SKM-1 treated with dmso at 0.1 percent for 144 hours (cell line): ENCODE data around the gene SYS1.

Experiments
- DNase-seq: peaks from one replicate; lab custom pipeline; 2025; ENCODE audit not compliant: unreplicated experiment; lab: John Stamatoyannopoulos, UW

The SYS1 gene

DNA sequence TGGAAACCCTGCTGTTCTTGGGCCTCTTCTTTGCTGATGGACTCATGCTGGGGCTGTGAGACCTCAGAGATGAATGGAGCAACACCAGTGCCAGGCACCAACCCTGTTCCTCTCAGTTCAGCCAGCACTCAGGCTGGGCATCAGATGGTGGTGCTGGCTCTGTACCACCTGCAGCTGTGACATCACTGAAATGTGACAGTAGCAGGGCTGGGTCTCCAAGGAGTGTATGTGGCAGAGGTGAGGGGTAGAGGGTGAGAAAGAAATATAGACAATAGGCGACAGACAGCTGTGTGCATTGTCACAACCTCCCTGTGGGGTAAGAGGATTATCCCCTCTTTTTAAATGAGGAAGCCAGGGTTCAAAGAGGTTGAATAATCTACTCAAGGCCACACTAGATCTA, 15.2 kb downstream of the SYS1 start, which contains the start of gene TP53TG5:
Gene TP53TG5, minus strand, starts transcription at position 135 of the 400 bp plus-strand sequence. Its CDS starts 89 bp downstream, at position 46.
- DNase-seq, result no peak

DNA sequence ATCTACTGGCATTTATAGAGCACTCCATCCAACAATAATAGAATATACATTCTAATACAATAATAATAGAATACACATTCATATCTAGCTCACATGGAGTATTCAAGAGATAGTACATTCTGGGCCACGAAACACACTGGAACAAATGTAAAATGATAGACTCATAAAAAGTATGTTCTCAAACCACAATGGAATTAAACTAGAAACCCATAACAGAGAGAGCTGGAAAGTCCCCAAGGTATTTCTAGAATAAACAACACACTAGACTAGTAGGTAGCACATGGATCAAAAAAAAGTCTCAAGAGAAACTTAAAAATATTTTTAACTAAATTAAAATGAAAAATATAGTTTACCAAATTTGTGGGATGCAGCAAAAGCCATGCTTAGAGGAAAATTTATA, 24.3 kb downstream of the SYS1 start:
- DNase-seq, result no peak

DNA sequence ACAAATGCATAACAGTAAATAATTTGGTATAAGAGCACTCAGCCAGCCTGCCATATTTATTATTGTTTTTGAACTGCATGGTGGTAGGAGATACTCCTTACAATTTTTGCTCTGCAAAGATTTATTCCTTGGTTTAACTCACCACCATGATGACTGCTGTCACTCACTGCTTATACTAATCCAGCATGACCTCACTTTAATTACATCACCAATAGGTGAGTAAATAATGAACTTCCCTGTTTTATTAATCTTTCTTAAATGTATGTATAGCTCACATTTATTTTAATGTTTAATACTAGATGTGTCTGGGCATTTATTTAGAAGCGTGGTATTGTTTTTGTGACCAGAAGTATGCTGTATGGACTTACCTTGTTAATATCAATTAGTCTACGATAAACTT, 28.0 kb downstream of the SYS1 start:
- DNase-seq, result no peak

DNA sequence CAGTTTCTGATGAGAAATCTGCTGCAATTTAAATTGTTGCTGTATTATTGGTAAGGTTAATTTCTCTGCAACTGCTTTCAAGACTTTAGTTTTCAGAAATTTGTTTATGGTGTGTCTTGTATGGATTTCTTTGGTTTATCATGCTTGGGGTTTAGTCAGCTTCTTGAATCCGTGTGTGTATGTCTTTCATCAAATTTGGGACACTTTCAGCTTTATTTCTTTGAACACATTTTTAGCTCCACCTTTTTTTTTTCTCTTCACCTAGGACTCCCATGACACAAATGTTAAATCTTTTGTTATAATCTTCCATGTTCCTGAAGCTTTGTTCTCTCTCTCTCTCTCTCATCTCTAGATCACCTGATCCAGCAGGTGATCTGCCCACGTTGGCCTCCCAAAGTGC, 28.6 kb downstream of the SYS1 start:
- DNase-seq, result no peak

DNA sequence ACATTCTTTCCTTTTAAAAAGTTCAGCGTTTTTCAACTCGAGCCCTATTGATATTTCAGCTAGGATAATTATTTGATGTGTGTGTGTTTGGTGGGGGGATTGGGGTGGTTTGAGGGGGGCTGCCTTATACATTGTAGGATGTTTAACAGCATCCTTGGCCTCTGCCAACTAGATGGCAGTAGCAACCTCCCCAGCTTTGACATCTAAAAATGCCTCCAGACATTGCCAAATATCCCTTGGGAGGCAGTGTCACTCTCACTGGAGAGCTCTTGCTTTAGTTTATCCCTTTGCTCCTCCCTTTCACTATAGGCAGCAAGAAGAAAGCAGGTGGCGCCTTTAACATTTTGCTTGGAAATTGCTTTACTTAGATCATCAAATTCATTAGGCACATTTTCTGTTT, 29.8 kb downstream of the SYS1 start:
- DNase-seq, result no peak

DNA sequence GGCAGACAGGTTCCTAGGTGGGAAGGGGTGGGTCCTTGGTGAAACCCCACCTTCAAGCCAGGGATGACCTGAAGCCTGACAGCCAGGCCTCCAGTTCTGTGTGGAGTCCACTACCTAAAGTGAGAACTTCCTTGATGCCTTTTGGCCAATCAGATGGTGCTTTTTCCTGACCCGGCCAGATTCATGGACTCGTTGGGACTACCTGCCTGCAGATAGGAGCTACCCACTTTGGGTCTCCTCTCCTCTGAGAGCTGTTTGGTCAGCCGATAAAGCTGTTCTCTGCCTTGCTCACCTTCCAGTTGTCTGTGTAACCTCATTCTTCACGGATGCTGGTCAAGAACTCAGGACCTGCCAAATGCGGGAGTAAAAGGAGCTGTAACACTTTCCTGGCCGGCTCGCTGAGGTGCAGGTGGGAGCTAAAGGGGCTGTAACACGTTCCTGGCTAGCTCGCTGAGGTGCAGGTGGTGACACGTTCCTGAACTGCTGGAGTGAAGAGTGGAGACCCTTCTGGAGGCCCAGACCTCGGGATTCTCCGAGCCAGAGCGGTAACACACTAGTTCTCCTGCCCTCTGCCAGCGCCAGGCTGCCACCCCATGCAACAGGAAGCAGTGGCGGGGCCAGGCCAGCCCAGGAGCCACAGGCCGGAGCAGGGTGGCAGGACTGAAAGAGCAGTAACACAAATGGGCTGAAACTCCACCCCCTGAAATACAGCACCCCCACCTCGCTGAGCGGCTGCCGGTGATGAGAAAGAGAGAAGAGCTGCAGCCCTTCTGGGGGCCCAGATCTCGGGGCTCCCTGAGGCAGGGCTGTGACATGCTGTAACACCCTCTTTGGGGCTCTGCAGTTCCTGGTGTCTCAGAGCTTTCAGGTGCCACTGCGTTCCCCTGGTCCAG, 31.5 kb downstream of the SYS1 start:
- DNase-seq, result no peak

DNA sequence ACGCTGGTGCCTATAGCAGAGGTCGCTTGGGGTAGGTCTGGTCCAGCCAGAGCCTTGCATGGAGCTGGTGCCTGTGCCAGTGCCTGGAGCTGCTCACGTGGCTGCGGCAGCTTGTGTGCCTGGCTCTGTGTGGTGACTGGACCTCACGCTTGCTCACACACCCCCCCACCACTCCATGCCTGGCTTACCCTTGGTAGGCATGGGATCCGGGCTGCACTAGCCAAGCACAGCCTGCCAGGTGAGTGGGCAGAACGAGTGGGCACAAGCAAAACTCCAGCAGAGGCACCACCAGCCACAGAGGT, 32.1 kb downstream of the SYS1 start:
- DNase-seq, result no peak

DNA sequence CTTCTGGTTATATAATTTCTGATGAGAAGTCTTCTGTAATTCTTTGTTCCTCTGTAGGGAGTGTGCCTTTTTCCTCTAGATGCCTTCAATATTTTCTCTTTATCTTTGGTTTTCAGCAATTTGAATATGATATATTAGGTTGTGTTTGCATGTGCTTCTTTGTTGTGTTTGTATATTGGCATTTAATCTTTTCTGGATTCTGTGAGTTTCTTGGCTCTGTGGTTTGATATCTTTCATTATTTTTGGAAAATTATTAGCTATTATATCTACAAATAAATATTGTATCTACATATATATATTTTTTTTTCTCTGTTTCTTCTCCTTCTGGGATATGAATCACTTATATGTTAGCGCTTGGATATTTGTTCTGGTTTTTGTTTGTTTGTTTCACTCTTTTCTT, 36.1 kb downstream of the SYS1 start:
- DNase-seq, result no peak

DNA sequence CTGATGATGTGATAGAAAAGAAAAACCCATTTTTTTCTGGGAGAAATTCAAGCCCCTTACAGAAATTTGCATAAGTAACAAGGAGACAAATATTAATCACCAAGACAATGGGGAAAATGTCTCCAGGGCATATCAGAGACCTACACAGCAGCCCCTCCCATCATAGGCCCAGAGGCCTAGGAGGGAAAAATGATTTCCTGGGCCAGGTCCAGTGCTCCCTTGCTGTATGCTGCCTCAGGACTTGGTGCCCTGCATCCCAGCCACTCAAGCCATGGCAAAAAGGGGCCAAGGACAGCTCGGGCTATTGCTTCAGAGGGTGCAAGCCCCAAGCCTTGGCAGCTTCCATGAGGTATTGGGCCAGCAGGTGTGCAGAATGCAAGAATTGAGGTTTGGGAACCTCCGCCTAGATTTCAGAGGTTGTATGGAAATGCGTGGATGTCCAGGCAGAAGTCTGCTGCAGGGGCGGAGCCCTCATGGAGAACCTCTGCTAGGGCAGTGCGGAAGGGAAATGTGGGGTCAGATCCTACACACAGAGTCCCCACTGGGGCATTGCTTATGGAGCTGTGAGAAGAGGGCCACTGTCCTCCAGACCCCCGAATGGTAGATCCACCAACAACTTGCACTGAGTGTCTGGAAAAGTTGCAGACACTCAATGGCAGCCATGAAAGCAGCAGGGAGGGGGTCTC, 37.5 kb downstream of the SYS1 start:
- no peak for DNase-seq

DNA sequence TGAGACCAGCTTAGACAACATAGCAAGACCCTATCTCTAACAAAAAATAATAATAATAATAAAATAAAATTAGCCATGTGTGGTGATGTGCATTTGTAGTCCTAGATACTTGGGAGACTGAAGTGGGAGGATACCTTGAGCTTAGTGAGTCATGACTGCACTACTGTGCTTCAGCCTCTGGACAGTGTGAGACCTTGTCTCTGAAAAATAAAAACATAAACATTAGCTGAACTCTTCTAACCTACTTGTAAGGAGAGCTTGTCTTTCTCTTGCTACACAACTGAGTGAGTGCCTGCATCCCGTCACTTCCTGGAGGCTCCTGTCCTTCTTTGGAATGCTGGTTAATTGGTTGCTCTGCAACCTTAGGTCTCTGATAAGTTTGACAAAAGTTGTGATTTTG, 40.0 kb downstream of the SYS1 start:
- no peak for DNase-seq

DNA sequence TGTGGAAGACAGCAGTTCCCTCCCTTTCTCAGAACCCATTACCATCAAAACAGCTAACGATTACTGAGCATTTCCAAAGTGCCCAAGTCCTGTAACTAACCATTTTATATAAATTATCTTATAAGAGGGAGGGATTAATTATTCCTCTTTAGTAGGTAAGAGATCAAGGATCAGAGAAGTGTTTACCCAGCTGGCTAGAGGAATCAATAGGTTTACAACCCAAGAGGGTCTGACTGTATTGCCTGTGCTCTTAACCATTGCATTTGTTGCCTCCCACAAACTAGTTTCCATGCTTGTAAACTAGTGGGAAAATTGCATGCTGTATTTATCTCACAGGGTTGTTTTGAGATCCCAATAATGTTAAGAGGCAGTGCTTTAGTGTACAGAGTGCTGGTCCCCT, 41.5 kb downstream of the SYS1 start:
- no peak for DNase-seq

DNA sequence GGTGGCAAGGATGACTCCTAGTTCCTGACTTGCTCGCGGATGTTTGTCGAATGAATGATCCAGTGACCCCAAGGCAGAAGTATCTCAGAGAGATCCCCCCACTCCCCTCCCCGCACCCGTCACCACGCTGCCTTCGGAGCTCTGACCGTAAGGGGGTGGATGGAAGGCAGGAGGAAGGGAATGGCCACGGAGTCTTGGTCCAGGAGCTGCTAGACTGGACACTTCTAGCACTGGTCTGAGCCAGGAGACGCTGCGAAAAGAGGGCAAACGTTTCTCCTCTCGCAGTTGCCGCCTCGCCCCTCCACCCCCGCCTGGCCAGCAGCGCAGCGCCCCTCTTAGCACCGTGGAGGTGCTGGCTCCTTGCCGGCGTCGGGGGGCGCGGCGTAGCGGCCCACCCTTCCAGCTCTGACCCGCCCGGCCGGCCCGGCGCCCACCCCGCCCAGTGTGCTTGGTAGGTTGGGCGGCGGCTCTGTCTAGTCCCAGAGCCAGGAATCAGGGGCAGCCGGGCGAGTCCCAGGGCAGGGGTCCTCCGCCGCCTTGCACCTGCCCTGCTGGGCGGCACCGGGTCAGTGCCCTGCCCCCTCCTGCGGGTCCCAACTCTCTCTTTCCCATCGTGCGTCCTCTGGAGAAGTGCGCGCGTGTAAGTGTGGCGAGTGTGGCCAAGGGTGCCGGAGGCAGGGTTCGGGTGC, 42.8 kb downstream of the SYS1 start:
- no peak for DNase-seq

DNA sequence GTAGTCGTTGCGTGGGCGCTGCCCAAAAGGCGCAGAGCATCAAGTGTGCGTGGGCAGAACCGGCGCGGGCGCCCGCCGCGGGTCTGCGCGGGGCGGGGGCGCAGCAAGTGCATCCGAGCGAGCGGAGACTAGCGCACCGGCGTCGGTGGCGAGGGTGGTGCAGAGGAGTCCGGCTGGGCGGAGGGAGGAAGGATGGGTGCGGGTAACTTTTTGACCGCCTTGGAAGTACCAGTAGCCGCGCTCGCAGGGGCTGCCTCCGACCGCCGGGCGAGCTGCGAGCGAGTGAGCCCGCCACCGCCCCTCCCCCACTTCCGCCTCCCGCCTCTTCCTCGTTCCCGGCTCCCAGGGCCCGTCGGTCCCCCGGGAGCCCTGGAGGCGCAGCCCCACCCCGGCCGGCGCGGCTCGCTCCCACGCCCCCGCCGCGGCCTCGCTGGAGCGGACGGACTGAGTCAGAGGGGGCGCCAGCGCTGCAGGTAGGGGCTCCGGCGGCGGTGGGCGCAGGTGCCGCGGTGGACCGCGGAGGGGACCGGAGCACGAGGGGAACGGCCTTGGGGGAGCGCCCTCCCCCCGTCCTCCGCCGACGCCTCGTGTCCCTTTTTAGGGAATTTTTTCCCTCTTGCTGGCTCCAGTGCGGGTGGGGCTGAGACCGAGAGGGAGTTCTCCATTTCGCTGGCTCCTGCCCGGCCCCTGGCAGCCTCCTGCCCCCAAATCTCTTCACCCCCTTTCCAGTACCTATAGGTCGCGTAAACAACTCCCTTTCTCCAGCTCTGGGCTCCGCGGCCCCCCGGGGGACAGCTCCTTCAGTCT, 43.5 kb downstream of the SYS1 start:
- no peak for DNase-seq

DNA sequence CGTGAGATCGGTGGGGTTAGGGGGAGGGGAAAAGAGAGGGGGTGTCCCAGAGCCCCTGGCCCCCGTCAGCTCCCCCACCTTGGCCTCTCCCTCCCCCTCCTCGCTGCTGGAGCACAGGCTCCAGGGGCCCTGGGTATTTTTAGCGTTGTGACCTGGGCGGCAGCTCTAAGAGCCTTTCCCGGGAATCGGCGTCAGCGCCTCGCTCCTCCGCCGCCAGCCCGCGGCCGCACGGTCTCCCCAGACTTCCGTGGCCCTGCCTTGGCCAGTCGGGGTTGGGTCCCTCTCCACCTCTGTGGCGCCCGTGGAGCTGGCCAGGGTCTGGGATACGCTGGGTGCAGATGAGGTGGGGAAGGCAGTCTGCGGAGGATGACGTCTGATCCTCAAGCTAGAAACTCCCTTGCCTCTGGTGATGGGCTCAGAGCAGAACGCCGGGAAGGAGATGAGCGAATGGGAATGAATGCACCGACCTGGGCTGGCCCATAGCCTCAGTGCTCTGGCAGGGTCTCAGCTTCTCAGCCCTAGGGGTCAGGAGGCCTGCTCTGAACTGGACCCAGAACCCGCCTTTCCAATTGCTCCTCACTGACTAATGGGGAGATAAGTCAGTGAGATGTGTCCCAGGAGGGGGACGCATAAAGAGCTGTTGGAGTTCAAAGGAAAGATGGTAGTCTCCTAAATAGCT, 44.2 kb downstream of the SYS1 start:
- no peak for DNase-seq

DNA sequence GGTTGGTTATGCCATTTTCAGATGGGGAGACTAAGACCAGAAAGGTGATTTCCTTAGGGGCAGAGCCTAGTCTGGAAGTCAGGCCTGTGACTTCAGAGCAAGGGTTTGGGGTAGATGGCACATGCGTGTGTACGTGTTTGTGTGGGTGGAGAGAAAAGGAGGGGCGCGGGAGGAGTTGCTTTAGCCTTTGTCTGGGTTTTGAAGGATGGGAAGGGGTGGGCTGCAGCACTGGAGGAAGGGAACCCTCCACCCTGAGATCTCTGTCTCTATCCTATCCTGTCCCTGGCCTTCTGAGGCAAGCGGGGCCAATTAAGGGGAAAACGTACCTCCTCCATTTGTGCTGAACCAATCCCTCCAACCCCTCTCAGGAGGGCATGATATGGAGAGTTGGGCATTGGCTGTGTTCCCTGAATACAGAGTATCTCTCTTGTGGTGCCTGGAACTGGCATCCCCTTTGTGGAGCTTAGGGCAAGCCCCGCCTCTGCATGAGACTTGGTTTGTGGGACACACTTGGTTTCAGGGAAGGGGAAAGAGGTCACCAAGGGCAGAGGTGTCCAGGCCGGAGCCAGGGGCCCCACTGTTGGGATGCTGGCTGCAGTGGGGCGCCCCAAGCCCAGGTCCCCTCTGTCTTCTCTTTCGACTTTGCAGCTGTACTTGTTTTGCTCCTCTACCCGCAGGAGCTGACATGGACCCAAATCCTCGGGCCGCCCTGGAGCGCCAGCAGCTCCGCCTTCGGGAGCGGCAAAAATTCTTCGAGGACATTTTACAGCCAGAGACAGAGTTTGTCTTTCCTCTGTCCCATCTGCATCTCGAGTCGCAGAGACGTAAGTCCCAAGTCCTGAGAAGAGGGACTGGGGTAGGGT, 45.1 kb downstream of the SYS1 start, which contains the start of gene DBNDD2:
Gene DBNDD2, plus strand, starts transcription at position 507 of the 863 bp plus-strand sequence. Its CDS starts 179 bp downstream, at position 686.
- DNase-seq, result no peak

DNA sequence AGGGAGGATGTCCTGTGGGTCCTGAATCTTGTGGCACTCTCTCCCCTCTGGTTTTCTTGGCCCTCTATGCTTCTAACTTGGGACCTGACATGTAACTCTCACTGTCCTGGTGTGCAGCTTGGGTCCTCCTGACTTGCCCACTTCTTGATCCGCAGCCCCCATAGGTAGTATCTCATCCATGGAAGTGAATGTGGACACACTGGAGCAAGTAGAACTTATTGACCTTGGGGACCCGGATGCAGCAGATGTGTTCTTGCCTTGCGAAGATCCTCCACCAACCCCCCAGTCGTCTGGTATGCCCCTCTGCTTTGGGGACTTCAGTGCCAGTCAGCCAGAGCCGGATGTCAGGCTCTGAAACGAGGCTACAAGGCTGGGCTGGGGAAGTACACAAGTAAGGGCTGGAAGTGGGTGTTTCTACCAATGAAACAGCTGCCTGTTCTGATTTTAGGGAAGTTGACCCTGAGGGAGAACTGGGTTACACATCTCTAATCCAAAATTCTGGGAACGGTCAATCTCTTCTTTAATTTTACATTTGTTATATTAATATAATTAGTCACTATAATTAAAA, 45.8 kb downstream of the SYS1 start:
- DNase-seq, result no peak

DNA sequence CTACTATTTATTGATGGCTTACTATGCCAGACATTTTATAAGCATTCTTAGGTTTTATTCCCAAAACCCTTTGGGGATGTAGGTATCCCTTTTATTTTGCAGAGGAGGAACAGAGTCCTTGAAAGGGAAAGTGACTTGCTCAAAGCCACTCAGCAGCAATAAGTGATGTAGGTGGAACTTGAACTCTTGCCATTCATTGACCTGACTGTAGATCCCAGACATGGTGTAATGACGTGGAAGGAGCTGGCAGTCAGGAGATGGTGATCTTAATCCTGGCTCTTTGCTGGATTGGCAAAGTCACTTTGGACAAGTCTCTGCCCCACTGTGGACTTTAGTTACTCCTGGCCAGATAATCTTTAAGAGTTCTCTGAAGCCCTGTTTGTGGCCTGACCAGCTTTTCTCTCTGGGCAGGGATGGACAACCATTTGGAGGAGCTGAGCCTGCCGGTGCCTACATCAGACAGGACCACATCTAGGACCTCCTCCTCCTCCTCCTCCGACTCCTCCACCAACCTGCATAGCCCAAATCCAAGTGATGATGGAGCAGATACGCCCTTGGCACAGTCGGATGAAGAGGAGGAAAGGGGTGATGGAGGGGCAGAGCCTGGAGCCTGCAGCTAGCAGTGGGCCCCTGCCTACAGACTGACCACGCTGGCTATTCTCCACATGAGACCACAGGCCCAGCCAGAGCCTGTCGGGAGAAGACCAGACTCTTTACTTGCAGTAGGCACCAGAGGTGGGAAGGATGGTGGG, 46.7 kb downstream of the SYS1 start:
- no peak for DNase-seq

DNA sequence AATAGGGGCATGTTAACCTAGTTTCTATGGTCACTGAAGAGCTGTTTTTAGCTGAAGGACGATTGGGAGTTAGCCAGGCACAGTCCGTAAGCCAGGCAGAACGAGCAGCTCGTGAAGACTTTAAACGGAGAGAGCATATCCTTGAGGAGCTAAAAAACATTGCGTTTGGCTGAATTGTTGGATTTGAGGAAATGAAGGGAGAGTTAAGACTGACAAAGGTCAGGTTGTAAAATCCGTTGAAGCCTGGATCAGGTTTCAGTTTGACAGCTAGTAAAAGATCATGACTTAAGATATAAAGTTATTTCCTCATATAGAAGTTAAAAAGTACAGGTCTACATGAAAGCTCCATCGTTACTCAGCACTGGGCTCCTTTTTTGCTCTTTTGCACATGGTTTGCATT, 47.9 kb downstream of the SYS1 start:
- no peak for DNase-seq

DNA sequence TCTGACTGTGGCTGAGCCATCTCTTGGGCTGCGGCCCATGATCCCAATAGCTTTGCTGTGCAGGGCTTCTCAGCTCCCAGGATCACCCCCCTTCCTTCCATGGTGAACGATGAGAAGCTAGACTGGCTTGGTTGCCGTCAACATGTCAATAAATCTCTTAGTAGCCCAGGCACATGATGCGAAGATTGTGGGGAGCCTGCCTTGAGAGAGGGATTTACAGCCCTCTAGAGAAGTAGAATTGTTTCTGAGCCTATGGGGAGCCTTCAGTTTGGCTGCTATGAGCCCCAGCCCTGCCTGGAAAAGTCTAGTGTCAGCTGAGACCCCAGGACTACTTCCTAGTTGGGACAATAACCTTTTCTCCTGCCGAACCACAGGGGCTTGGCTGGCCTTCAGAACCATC, 49.7 kb downstream of the SYS1 start:
- no peak for DNase-seq
